ENCODE results near the gene IFNL3. TPM values are rescaled to one million over a fixed set of nuclear protein-coding genes. Genes with fewer than 3 reads are reported as not detected.

The IFNL3 gene
- total RNA-seq, 1 experiment from 2014 or later = not detected

- H3K4me3 ChIP-seq (ENCODE audit: low read length) = no peak overlapping the region
- peak overlapping the region; percentile 47 for H3K4me2 ChIP-seq (ENCODE audit: low read length)
- no peak overlapping the region for H3K9ac ChIP-seq (ENCODE audit: low read length)
- H4K20me1 ChIP-seq (ENCODE audit: low read length) = no peaks in the 10 kb centered on the region
- no peaks in the 10 kb centered on the region for H3K27me3 ChIP-seq (ENCODE audit: low read length)
- no peaks in the 10 kb centered on the region for H3K36me3 ChIP-seq (ENCODE audit: low read depth, low read length)
- CTCF ChIA-PET = no interaction called here
- no peak overlapping the region for H2AFZ ChIP-seq (ENCODE audit: low read length)
- POLR2A ChIA-PET (ENCODE audit: unreplicated experiment) = no interaction called here
- intact Hi-C loops (cut with micrococcal nuclease) = no loop called here
- H3F3A ChIP-seq (ENCODE audit: low read length, unreplicated experiment) = no peaks in the 10 kb centered on the region
- no peaks in the 10 kb centered on the region for H3K9me3 ChIP-seq (ENCODE audit: low read length)
- no TSS peak for BruUV-seq (replicated peaks)
- ATAC-seq (peak; percentile 30), DNase-seq (peak; percentile 69)
- peaks cover 23% of the 10 kb centered on the region for H3K4me1 ChIP-seq (ENCODE audit: insufficient read depth, low read length)
- TF ChIP-seq EZH2phosphoT487 (IDR thresholded peaks at IDR 0.05; ENCODE audit: borderline replicate concordance, low read length) (no peak), CTCF (conservative IDR thresholded peaks at IDR 0.05; ENCODE audit: low read depth, low read length) (peak; percentile 32; the same call in 1 of the 2 replicates), EZH2 (IDR thresholded peaks at IDR 0.05; ENCODE audit: low read length, unreplicated experiment) (no peak)
- no peaks in the 10 kb centered on the region for H3K79me2 ChIP-seq (ENCODE audit: low read length)
- H3K9me2 ChIP-seq (replicated peaks; ENCODE audit: low read length) = no peaks in the 10 kb centered on the region
- H3K27ac ChIP-seq (ENCODE audit: low read length) = no peak overlapping the region
Measured at GRCh38 chr19:39197808-39198207, 47.0 kb downstream of the IFNL3 start.

GRCh38 chr19:39196860-39197562 lies 47.8 kb downstream of the IFNL3 start, which contains the start of gene NCCRP1:
NCCRP1 (plus strand) TSS chr19:39196964; CDS start chr19:39196983, 19 bp downstream.
- Histone ChIP-seq H3K27me3 (ENCODE audit: low read length) (no peaks in the 10 kb centered on the region), H3K4me3 (ENCODE audit: low read length) (peak within 1 kb of the TSS; percentile 18; the same call in 1 of the 2 replicates), H3K4me1 (ENCODE audit: insufficient read depth, low read length) (peaks cover 23% of the 10 kb centered on the region), H3K36me3 (ENCODE audit: low read depth, low read length) (no peaks in the 10 kb centered on the region), H4K20me1 (ENCODE audit: low read length) (no peaks in the 10 kb centered on the region), H3K9me2 (replicated peaks; ENCODE audit: low read length) (no peaks in the 10 kb centered on the region), H3K27ac (ENCODE audit: low read length) (no peak within 1 kb of the TSS), H3K9me3 (ENCODE audit: low read length) (no peaks in the 10 kb centered on the region), H3F3A (ENCODE audit: low read length, unreplicated experiment) (no peaks in the 10 kb centered on the region), H2AFZ (ENCODE audit: low read length) (no peak within 1 kb of the TSS), H3K4me2 (ENCODE audit: low read length) (peak within 1 kb of the TSS; percentile 47), H3K79me2 (ENCODE audit: low read length) (no peaks in the 10 kb centered on the region), H3K9ac (ENCODE audit: low read length) (no peak within 1 kb of the TSS)
- BruUV-seq (replicated peaks) = no TSS peak
- no peak for DNase-seq
- intact Hi-C loops (cut with micrococcal nuclease) = no loop called here
- 0 out of 2 replicates have a peak, but pooled peaks have one; percentile 18 for ATAC-seq
- POLR2A ChIA-PET (ENCODE audit: unreplicated experiment) = no interaction called here
- CTCF ChIA-PET = no interaction called here
- TF ChIP-seq EZH2phosphoT487 (IDR thresholded peaks at IDR 0.05; ENCODE audit: borderline replicate concordance, low read length) (no peak), CTCF (conservative IDR thresholded peaks at IDR 0.05; ENCODE audit: low read depth, low read length) (no peak), EZH2 (IDR thresholded peaks at IDR 0.05; ENCODE audit: low read length, unreplicated experiment) (no peak)

GRCh38 chr19:39196320-39196719 lies 48.5 kb downstream of the IFNL3 start:
- CTCF ChIA-PET = no interaction called here

More at GRCh38 chr19:39196320-39196719, 48.5 kb downstream of the IFNL3 start:
- TF ChIP-seq CTCF (conservative IDR thresholded peaks at IDR 0.05; ENCODE audit: low read depth, low read length) (no peak), EZH2phosphoT487 (IDR thresholded peaks at IDR 0.05; ENCODE audit: borderline replicate concordance, low read length) (no peak), EZH2 (IDR thresholded peaks at IDR 0.05; ENCODE audit: low read length, unreplicated experiment) (no peak)
- Histone ChIP-seq H2AFZ (ENCODE audit: low read length) (no peak overlapping the region), H3K9ac (ENCODE audit: low read length) (no peak overlapping the region), H3K9me2 (replicated peaks; ENCODE audit: low read length) (no peaks in the 10 kb centered on the region), H3K4me2 (ENCODE audit: low read length) (no peak overlapping the region), H3K27ac (ENCODE audit: low read length) (no peak overlapping the region), H3K9me3 (ENCODE audit: low read length) (no peaks in the 10 kb centered on the region), H3K27me3 (ENCODE audit: low read length) (no peaks in the 10 kb centered on the region), H3K4me3 (ENCODE audit: low read length) (no peak overlapping the region), H4K20me1 (ENCODE audit: low read length) (no peaks in the 10 kb centered on the region), H3K4me1 (ENCODE audit: insufficient read depth, low read length) (peaks cover 23% of the 10 kb centered on the region), H3K36me3 (ENCODE audit: low read depth, low read length) (no peaks in the 10 kb centered on the region), H3K79me2 (ENCODE audit: low read length) (no peaks in the 10 kb centered on the region), H3F3A (ENCODE audit: low read length, unreplicated experiment) (no peaks in the 10 kb centered on the region)
- DNase-seq (no peak), ATAC-seq (no peak)
- BruUV-seq (replicated peaks) = no TSS peak
- POLR2A ChIA-PET (ENCODE audit: unreplicated experiment) = no interaction called here
- intact Hi-C loops (cut with micrococcal nuclease) = no loop called here

Data from PC-3 (cell line).